Raji (cell line): ENCODE data around the gene MTO1.

Experiments
- POLR2A ChIP-seq: IDR thresholded peaks from 2 replicates; pipeline ENCODE4 v1.6.1; 2011; ENCODE audit warnings: low read depth, low read length, control low read depth; ENCODE audit not compliant: insufficient read depth

The MTO1 gene

GRCh38 chr6:73519926-73520687, 58.6 kb downstream of the MTO1 start:
- TF ChIP-seq POLR2A: no peak

GRCh38 chr6:73520688-73521350, 59.3 kb downstream of the MTO1 start, which contains the start of gene EEF1A1:
Gene EEF1A1 (minus strand): TSS chr6:73521032. CDS start chr6:73520026, 1,006 bp downstream.
- no peak for TF ChIP-seq POLR2A

GRCh38 chr6:73521351-73521985, 59.9 kb downstream of the MTO1 start:
- no peak for TF ChIP-seq POLR2A

- no peak for TF ChIP-seq POLR2A
Observed at GRCh38 chr6:73523434-73524123, 62.0 kb downstream of the MTO1 start.

- TF ChIP-seq POLR2A: no peak
Observed at GRCh38 chr6:73525546-73526330, 64.2 kb downstream of the MTO1 start.

GRCh38 chr6:73528897-73529296, 67.4 kb downstream of the MTO1 start:
- TF ChIP-seq POLR2A: no peak

GRCh38 chr6:73532293-73532692, 70.8 kb downstream of the MTO1 start:
- no peak for TF ChIP-seq POLR2A

- no peak for TF ChIP-seq POLR2A
Observed at GRCh38 chr6:73534628-73535027, 73.1 kb downstream of the MTO1 start.

GRCh38 chr6:73537677-73538076, 76.1 kb downstream of the MTO1 start:
- TF ChIP-seq POLR2A: no peak

GRCh38 chr6:73538116-73538779, 76.7 kb downstream of the MTO1 start:
- no peak for TF ChIP-seq POLR2A

- TF ChIP-seq POLR2A: no peak
Observed at GRCh38 chr6:73542891-73543290, 81.4 kb downstream of the MTO1 start.

GRCh38 chr6:73547036-73547435, 85.5 kb downstream of the MTO1 start:
- TF ChIP-seq POLR2A: no peak

- no peak for TF ChIP-seq POLR2A
Observed at GRCh38 chr6:73548458-73549446, 87.2 kb downstream of the MTO1 start.
